ENCODE measurements around the gene PARP4.
"Not testable (repeated sequence)": the region's sequence is repeated elsewhere in the genome, so short reads cannot be mapped to it uniquely, and the experiment has no call there.

PARP4 gene

GRCh38 chr13:24406524-24406923 lies 106.1 kb downstream of the PARP4 start:
- Mint-ChIP-seq H3K4me3 (no peak overlapping the region), H3K27me3 (ENCODE audit: low read depth, poor library complexity) (peaks cover 18% of the 10 kb centered on the region), H3K9me3 (no peaks in the 10 kb centered on the region), H3K36me3 (ENCODE audit: low read depth) (no peaks in the 10 kb centered on the region), H3K4me1 (no peaks in the 10 kb centered on the region), H3K27ac (no peak overlapping the region)
- DNase-seq: no peak
- TF ChIP-seq CTCF (IDR thresholded peaks at IDR 0.05): no peak

DNA sequence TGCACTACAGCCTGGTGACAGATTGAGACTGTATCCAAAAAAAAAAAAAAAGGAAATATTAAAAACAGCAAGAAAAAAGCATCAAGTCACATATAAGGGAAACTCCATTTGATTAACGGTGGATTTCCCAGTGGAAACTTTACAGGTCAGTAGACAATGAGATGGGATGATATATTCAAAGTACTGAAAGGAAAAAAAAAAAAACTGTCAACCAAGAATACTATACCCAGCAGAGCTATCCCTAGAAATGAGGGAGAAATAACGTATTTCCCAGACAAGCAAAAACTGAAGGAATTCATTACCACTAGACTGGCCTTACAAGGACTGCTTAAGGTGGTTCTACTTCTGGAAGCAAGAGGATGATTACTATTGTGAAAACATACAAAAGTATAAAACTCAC lies 115.8 kb downstream of the PARP4 start:
- H3K4me1 Mint-ChIP-seq: no peaks in the 10 kb centered on the region
- H3K4me3 Mint-ChIP-seq: no peak overlapping the region
- H3K9me3 Mint-ChIP-seq: peaks cover 28% of the 10 kb centered on the region
- peaks cover 5% of the 10 kb centered on the region for H3K36me3 Mint-ChIP-seq (ENCODE audit: low read depth)
- H3K27me3 Mint-ChIP-seq (ENCODE audit: low read depth, poor library complexity): peaks cover 19% of the 10 kb centered on the region
- no peak overlapping the region for H3K27ac Mint-ChIP-seq
- DNase-seq: no peak
- TF ChIP-seq CTCF (IDR thresholded peaks at IDR 0.05): no peak

GRCh38 chr13:24392972-24393371 lies 119.6 kb downstream of the PARP4 start:
- H3K4me3 Mint-ChIP-seq: no peak overlapping the region
- H3K4me1 Mint-ChIP-seq: no peaks in the 10 kb centered on the region
- peak overlapping the region; percentile 39 for H3K27ac Mint-ChIP-seq

GRCh38 chr13:24391771-24392683 lies 120.6 kb downstream of the PARP4 start:
- not testable (repeated sequence) for H3K4me1 Mint-ChIP-seq; H3K27ac Mint-ChIP-seq; DNase-seq; H3K4me3 Mint-ChIP-seq; H3K27me3 Mint-ChIP-seq (ENCODE audit: low read depth, poor library complexity); H3K36me3 Mint-ChIP-seq (ENCODE audit: low read depth)
- H3K9me3 Mint-ChIP-seq: peaks cover 17% of the 10 kb centered on the region

More at GRCh38 chr13:24392972-24393371, 119.6 kb downstream of the PARP4 start:
- Mint-ChIP-seq H3K27me3 (ENCODE audit: low read depth, poor library complexity) (peaks cover 9% of the 10 kb centered on the region), H3K9me3 (peaks cover 23% of the 10 kb centered on the region), H3K36me3 (ENCODE audit: low read depth) (peaks cover 5% of the 10 kb centered on the region)
- TF ChIP-seq CTCF (IDR thresholded peaks at IDR 0.05): no peak
- DNase-seq: no peak

DNA sequence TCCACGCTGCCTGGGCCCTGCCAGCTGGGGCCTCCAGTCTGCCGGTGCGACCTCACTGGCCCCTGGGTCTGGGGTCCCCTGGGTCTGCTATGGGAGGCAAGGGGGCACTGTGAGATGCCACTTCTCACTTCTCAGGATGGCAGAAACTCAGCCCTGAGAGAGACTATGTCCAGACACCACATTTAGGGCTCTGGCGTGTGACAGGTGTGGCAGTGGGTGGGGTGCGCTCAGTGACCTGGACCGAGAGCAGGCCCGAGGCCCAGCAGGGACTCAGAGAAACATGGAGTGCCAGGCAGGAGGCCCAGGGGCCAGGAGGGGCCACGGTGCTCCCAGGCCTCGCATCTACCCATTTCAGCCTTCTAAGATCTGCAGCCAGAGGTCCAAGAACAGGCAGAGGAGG lies 121.8 kb downstream of the PARP4 start:
- not testable (repeated sequence) for H3K9me3 Mint-ChIP-seq; H3K4me1 Mint-ChIP-seq; H3K27me3 Mint-ChIP-seq (ENCODE audit: low read depth, poor library complexity); H3K27ac Mint-ChIP-seq; DNase-seq; H3K36me3 Mint-ChIP-seq (ENCODE audit: low read depth); H3K4me3 Mint-ChIP-seq

- no peak for TF ChIP-seq CTCF (IDR thresholded peaks at IDR 0.05)
- Mint-ChIP-seq H3K4me3 (no peak overlapping the region), H3K36me3 (ENCODE audit: low read depth) (no peaks in the 10 kb centered on the region), H3K9me3 (no peaks in the 10 kb centered on the region), H3K27ac (no peak overlapping the region), H3K4me1 (peaks cover 9% of the 10 kb centered on the region), H3K27me3 (ENCODE audit: low read depth, poor library complexity) (peaks cover 7% of the 10 kb centered on the region)
- no peak for DNase-seq
Observed at GRCh38 chr13:24389506-24389905, 123.1 kb downstream of the PARP4 start.

DNA sequence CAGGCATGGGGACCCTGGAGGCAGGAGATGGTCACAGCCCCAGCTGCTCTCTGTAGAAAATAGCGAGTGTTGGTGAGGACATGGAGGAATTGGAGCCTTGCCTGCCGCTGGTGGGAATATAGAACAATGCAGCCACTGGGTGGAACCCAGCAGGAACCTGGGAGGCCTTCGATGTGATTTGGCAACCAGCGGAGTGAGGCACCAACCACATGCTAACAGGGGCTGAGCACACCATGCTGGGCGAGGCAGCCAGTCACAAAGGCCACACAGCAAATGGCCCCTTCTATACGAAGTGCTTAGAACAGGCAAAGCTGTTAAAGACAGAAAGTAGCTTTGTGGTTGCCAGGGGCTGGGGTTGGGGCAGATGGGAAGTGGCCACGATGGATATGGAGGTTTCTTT lies 123.8 kb downstream of the PARP4 start:
- not testable (repeated sequence) for H3K4me3 Mint-ChIP-seq; H3K36me3 Mint-ChIP-seq (ENCODE audit: low read depth); H3K27me3 Mint-ChIP-seq (ENCODE audit: low read depth, poor library complexity); H3K27ac Mint-ChIP-seq; H3K4me1 Mint-ChIP-seq; DNase-seq; H3K9me3 Mint-ChIP-seq
